Breast epithelium (tissue), 4 donors: ENCODE measurements around the gene PUSL1. TPM values are rescaled to one million over a fixed set of nuclear protein-coding genes. Genes with fewer than 3 reads are reported as not detected.

Experiments
- DNase-seq, 2 donors: peaks; one replicate each; pipeline ENCODE4 v3.0.0-alpha.2; 2019; ENCODE audit warnings: low spot score in 2 of 2
- H3K27ac ChIP-seq, 2 donors: fragments of 200-600 bp; sonication (generic) in 1 of 2; one replicate each; pipeline ENCODE4 v1.5.1; 2016 to 2019; ENCODE audit warnings: mild to moderate bottlenecking in 1 of 2
- H3K27me3 ChIP-seq, 2 donors: fragments of 200-600 bp; sonication (generic) in 1 of 2; one replicate each; pipeline versions ENCODE4 v1.5.1 to v1.6.0; 2017 to 2019; ENCODE audit warnings: control low read depth in 1 of 2, mild to moderate bottlenecking in 1 of 2
- H3K36me3 ChIP-seq: fragments of 200-600 bp; one replicate; pipeline ENCODE4 v1.5.1; 2019
- H3K4me1 ChIP-seq, 2 donors: fragments of 200-600 bp; sonication (generic); one replicate each; pipeline ENCODE4 v1.5.1; 2016 to 2019; ENCODE audit warnings: control low read depth in 1 of 2
- H3K4me3 ChIP-seq, 3 donors: fragments of 200-600 bp; sonication (generic); 1 replicate in 2 of 3; 2 replicates in 1 of 3; pipeline ENCODE4 v1.5.1; 2016 to 2019; ENCODE audit warnings: mild to moderate bottlenecking in 3 of 3, moderate library complexity in 2 of 3
- H3K9me3 ChIP-seq, 2 donors: fragments of 200-600 bp; sonication (generic) in 1 of 2; one replicate each; pipeline ENCODE4 v1.5.1; 2016 to 2019; ENCODE audit warnings: control low read depth in 1 of 2
- CTCF ChIP-seq, 3 donors: fragments of 450-650 bp; IDR thresholded peaks; one replicate each; pipeline ENCODE4 v1.5.1; 2016 to 2017; ENCODE audit warnings: antibody characterized with exemption in 3 of 3, mild to moderate bottlenecking in 3 of 3, moderate library complexity in 3 of 3
- POLR2A ChIP-seq: fragments of 450-650 bp; IDR thresholded peaks from one replicate; pipeline ENCODE4 v1.6.1; 2016; ENCODE audit warnings: antibody characterized with exemption, mild to moderate bottlenecking, moderate library complexity
- POLR2AphosphoS5 ChIP-seq, 3 donors: sonication (generic); formaldehyde crosslinking; IDR thresholded peaks; one replicate each; pipeline ENCODE4 v1.6.1; 2017; ENCODE audit warnings: antibody characterized with exemption in 3 of 3
- intact Hi-C: fragments of 100-400 bp; cut with DNase I; formaldehyde crosslinking; loops from one replicate; pipeline ENCODE4 v1.15.1; 2023; ENCODE audit warnings: low total_unique reads
- total RNA-seq, 3 donors: library from RNA; depleted of rRNA; stranded (reverse); fragments of >200 nt; gene quantifications; one replicate each; pipeline ENCODE4 v1.1.0, GENCODE V29; 2016

Gene PUSL1
- total RNA-seq, 3 donors from 2014 or later: 16.0 to 27.5 (median 22.0) TPM

GRCh38 chr1:1333551-1334241, 25.3 kb downstream of the PUSL1 start:
- no peak for DNase-seq
- H3K4me3 ChIP-seq: peak overlapping the region in 1 of 3 donors; percentile 47
- no peaks in the 10 kb centered on the region for H3K27me3 ChIP-seq
- no peak overlapping the region for H3K27ac ChIP-seq
- TF ChIP-seq POLR2A (no peak), CTCF (IDR thresholded peaks at IDR 0.05) (no peak), POLR2AphosphoS5 (IDR thresholded peaks at IDR 0.05) (no peak)
- H3K9me3 ChIP-seq: no peaks in the 10 kb centered on the region
- H3K36me3 ChIP-seq: no peaks in the 10 kb centered on the region
- peaks cover 13 to 19% of the 10 kb centered on the region in 2 donors for H3K4me1 ChIP-seq
- intact Hi-C loops: no loop called here

GRCh38 chr1:1334835-1335234, 26.4 kb downstream of the PUSL1 start:
- no peak for DNase-seq
- H3K27ac ChIP-seq: no peak overlapping the region
- no peaks in the 10 kb centered on the region for H3K9me3 ChIP-seq
- peaks cover 13 to 19% of the 10 kb centered on the region in 2 donors for H3K4me1 ChIP-seq
- no peak for TF ChIP-seq POLR2A
- TF ChIP-seq POLR2AphosphoS5 (IDR thresholded peaks at IDR 0.05): no peak
- intact Hi-C loops: no loop called here
- H3K4me3 ChIP-seq: no peak overlapping the region
- H3K27me3 ChIP-seq: no peaks in the 10 kb centered on the region
- H3K36me3 ChIP-seq: no peaks in the 10 kb centered on the region

GRCh38 chr1:1335283-1335682, 26.9 kb downstream of the PUSL1 start:
- Histone ChIP-seq H3K36me3 (no peaks in the 10 kb centered on the region), H3K4me3 (no peak overlapping the region), H3K27me3 (no peaks in the 10 kb centered on the region), H3K9me3 (no peaks in the 10 kb centered on the region), H3K4me1 (peaks cover 13 to 19% of the 10 kb centered on the region in 2 donors), H3K27ac (no peak overlapping the region)
- no peak for DNase-seq
- TF ChIP-seq POLR2AphosphoS5 (IDR thresholded peaks at IDR 0.05) (no peak), CTCF (IDR thresholded peaks at IDR 0.05) (no peak), POLR2A (no peak)
- intact Hi-C loops: no loop called here

- Histone ChIP-seq H3K36me3 (no peaks in the 10 kb centered on the region), H3K9me3 (no peaks in the 10 kb centered on the region), H3K27me3 (no peaks in the 10 kb centered on the region), H3K4me1 (peaks cover 13 to 19% of the 10 kb centered on the region in 2 donors), H3K4me3 (no peak overlapping the region), H3K27ac (no peak overlapping the region)
- no peak for DNase-seq
- TF ChIP-seq POLR2A: no peak
- TF ChIP-seq POLR2AphosphoS5 (IDR thresholded peaks at IDR 0.05): no peak
- TF ChIP-seq CTCF (IDR thresholded peaks at IDR 0.05): no peak
- intact Hi-C loops: no loop called here
Measured at GRCh38 chr1:1335792-1336248, 27.4 kb downstream of the PUSL1 start.

- intact Hi-C loops: no loop called here
- H3K4me1 ChIP-seq: peaks cover 13 to 19% of the 10 kb centered on the region in 2 donors
- no peak overlapping the region for H3K27ac ChIP-seq
- DNase-seq: no peak
- no peaks in the 10 kb centered on the region for H3K9me3 ChIP-seq
- no peaks in the 10 kb centered on the region for H3K36me3 ChIP-seq
- H3K4me3 ChIP-seq: no peak overlapping the region
- no peaks in the 10 kb centered on the region for H3K27me3 ChIP-seq
- TF ChIP-seq POLR2AphosphoS5 (IDR thresholded peaks at IDR 0.05): no peak
- TF ChIP-seq CTCF (IDR thresholded peaks at IDR 0.05): no peak
- TF ChIP-seq POLR2A: no peak
Measured at GRCh38 chr1:1336446-1336845, 28.0 kb downstream of the PUSL1 start.
